Iris pigment epithelial cell (primary cell): ENCODE data around the gene HPGDS.
"Not testable (repeated sequence)": the region's sequence is repeated elsewhere in the genome, so short reads cannot be mapped to it uniquely, and the experiment has no call there.

Experiments
- DNase-seq: peaks from one replicate; pipeline ENCODE4 v3.0.0-alpha.2; 2011; ENCODE audit warnings: low read depth

The HPGDS gene

GRCh38 chr4:94357624-94358023, 15.0 kb upstream of the HPGDS start:
- peak; percentile 49 for DNase-seq

GRCh38 chr4:94356444-94356843, 13.8 kb upstream of the HPGDS start:
- DNase-seq: no peak

- DNase-seq: no peak
Observed at GRCh38 chr4:94354474-94354896, 11.8 kb upstream of the HPGDS start.

GRCh38 chr4:94352996-94353395, 10.4 kb upstream of the HPGDS start:
- DNase-seq: peak; percentile 12

GRCh38 chr4:94352163-94352562, 9.5 kb upstream of the HPGDS start:
- no peak for DNase-seq

- no peak for DNase-seq
Observed at GRCh38 chr4:94351319-94351718, 8.7 kb upstream of the HPGDS start.

- DNase-seq: no peak
Observed at GRCh38 chr4:94350095-94350494, 7.5 kb upstream of the HPGDS start.

DNA sequence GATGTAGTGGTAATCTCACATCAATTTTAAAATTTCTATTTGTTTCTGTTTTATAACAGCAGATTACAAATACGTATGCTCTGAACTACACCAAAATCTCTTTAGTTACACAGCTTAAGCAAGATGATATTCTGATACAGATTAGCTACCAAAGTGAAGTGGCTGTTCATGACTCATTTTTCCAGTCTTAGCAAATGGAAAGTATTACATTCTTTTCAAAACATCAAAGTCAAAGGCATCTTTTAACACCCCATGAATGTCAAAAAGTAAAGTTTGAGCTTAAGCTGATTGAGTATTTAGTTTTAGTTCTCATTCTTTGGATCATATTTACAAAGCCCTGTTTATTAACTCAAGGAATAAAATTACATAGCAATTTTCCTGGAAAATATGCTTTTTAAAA, 6.6 kb upstream of the HPGDS start:
- DNase-seq: peak; percentile 67

GRCh38 chr4:94348666-94349065, 6.0 kb upstream of the HPGDS start:
- no peak for DNase-seq

- no peak for DNase-seq
Observed at GRCh38 chr4:94346541-94346940, 3.9 kb upstream of the HPGDS start.

- no peak for DNase-seq
Observed at GRCh38 chr4:94345969-94346368, 3.3 kb upstream of the HPGDS start.

DNA sequence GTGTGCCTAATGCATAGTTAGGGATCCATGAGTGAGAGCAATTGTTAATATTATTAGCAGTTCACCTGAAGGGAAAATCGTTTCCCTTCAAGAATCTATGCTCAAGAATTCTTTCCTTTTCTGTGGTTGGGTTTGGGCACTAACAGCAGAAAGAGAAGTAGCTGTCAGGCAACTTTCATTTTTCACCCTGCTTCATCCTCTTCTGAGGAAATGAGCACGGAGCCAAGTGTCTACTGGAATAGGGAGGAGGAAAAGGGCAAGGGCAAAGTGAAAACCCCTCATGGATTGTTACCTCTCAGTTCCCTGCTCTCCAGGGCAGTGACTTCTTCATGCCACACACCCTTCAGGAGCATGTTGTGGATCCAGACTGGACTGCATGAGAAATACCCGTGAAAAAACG, 2.6 kb upstream of the HPGDS start:
- no peak for DNase-seq

GRCh38 chr4:94344457-94344856, 1.8 kb upstream of the HPGDS start:
- no peak for DNase-seq

GRCh38 chr4:94341481-94342370, 910 bp downstream of the HPGDS start:
- peak; percentile 44 for DNase-seq

GRCh38 chr4:94339779-94340178, 2.9 kb downstream of the HPGDS start:
- no peak for DNase-seq

DNA sequence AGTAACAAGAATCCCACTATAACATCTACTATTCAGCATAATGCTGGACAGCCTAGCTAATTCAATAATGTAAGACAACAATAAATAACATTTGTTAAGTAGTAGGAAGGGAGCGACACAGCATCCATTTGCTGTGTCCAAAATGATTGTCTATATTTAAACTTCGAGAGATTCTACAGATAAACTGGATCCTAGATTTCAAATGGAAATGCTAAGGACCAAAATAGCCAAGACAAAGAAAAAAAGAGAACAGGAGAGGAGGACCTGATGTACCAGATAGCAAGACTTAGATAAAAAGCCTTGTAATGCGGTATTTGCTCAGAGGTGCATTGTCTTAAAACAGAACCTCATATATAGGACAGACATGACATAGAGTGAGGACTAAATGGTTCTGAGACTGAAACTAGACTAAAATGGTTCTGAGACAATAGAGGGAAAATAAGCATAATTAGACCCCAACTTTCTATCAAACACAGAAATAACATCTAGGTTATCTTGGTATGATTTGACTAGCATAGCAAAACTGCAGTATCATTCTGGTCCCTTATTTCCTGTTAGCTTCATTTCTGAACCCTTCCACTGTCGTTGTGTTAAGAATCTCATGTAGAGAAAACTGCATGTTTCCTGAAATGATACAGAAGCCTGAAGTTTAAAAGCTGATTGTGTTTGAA, 3.8 kb downstream of the HPGDS start:
- DNase-seq: no peak

DNA sequence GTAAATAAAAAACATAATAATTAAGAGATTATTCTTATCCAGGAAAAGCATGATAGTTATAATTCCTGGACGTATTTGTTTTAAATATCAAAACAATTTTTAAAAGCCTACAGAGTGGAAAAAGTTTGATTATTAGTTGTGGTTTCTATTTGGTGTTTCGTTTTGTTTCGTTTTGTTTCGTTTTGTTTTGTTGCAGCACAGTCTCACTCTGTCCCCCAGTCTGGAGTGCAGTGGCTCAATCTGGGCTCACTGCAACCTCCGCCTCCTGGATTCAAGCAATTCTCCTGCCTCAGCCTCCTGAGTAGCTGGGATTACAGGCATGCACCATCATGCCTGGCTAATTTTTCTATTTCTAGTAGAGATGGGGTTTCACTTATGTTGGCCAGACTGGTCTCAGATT, 5.8 kb downstream of the HPGDS start:
- DNase-seq: not testable (repeated sequence)

GRCh38 chr4:94336303-94336702, 6.3 kb downstream of the HPGDS start:
- no peak for DNase-seq

- DNase-seq: no peak
Observed at GRCh38 chr4:94334962-94335361, 7.7 kb downstream of the HPGDS start.

DNA sequence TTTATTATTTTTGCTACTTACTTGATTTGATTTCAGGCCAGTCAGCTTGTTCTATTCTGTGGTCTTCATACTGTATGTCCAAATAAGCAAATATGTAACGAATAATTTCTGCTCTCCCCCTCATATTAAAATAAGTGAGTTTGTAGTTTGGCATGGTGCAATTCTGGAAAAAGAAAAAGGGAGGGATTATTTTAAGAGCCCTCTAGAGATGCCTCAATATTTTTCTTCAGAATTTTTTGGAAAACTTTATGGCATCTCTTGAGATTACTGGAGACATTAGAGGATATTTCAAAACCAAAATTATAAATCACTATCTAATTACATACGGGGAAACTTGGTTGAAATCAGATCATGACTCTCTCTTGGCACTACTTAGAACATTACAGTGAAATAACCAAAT, 8.2 kb downstream of the HPGDS start:
- no peak for DNase-seq

- DNase-seq: no peak
Observed at GRCh38 chr4:94333866-94334265, 8.8 kb downstream of the HPGDS start.

- DNase-seq: no peak
Observed at GRCh38 chr4:94332983-94333590, 9.5 kb downstream of the HPGDS start.

DNA sequence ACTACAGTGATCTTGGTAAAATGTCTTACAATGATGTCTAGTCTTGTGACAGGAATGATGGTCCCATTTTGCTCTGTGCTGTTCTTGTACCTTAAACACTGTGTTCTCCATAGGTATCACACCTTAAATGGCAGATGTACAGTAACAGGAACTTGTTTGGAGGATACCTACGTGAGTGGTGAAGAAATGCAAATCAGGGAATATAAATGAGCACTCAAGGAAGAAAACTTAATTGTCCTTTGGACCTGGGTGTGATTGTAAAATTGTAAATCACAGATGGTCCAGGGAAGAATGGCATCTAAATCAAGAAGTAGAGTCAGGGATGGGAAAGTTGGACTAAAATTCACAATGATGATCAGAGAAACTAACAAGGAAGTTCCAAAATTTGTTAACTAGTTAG, 12.7 kb downstream of the HPGDS start:
- DNase-seq: no peak
